HG03575 (cell line): ENCODE measurements around the gene ZMYND10.
A peak's percentile ranks its signal among the peaks of the same experiment; 100 is the strongest.

Experiments used
- ATAC-seq: cut with Tn5 transposase; IDR thresholded peaks from one replicate; pipeline ENCODE4 v1.9.1; 2021; ENCODE audit not compliant: unreplicated experiment, insufficient number of reproducible peaks, low FRiP score; ENCODE audit errors: extremely low read depth

ZMYND10 gene

DNA sequence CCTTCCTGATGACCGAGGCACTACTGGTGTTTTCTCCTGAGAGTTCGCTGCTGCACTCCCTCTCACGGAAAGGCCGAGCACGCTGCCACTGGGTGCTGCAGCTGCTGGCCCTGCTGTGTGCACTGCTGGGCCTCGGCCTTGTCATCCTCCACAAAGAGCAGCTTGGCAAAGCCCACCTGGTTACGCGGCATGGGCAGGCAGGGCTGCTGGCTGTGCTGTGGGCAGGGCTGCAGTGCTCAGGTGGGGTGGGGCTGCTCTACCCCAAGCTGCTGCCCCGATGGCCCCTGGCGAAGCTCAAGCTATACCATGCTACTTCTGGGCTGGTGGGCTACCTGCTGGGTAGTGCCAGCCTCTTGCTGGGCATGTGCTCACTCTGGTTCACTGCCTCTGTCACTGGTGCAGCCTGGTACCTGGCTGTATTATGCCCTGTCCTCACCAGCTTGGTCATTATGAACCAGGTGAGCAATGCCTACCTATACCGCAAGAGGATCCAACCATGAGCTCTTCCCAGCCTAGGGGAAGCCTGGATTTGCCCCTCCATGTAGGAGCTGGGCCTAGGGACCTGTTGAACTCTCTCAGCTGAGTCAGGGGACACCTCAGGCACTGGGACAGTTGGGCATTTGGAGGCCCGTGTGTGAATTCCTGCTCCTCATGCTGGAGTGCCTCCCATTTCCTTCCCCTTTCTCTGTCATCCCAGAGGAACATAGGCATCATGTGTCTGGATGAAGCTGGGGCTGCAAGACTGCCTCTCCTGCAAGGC, 7.9 kb upstream of the ZMYND10 start:
- ATAC-seq, result no peak

DNA sequence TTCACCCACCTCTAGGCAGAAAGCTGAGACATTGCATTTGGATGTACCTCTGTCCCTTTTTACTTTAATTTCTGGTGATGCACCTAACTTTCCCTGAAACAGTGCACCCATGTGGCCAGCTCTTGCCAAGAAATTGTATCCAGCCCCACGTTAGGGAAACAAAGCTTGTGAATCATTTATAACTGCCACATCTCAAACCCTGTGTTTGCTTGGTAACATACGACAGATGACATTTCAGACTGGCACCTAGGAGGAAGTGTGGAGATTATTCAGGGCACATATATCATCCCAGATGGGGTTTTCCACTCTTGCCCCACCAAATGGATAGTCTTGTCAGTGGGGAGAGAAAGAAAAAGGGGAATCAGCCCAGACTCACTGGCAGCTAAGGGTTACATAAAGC, 7.2 kb upstream of the ZMYND10 start:
- no peak for ATAC-seq

DNA sequence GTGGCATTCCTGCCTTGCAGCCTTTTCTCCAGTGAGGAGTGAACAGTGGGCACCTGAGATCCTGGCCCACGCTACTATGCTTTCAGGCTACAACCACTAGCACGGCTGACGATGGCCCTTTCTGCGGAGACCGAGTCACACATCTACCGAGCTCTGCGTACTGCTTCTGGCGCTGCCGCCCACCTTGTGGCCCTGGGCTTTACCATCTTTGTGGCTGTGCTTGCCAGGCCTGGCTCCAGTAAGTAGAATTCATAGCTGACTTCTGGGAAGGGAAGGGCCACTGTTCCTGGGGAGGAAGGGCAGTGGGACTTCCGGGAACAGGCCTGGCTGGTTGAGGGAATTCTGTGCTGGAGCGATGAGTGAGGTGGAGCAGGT, 5.8 kb upstream of the ZMYND10 start:
- no peak for ATAC-seq

DNA sequence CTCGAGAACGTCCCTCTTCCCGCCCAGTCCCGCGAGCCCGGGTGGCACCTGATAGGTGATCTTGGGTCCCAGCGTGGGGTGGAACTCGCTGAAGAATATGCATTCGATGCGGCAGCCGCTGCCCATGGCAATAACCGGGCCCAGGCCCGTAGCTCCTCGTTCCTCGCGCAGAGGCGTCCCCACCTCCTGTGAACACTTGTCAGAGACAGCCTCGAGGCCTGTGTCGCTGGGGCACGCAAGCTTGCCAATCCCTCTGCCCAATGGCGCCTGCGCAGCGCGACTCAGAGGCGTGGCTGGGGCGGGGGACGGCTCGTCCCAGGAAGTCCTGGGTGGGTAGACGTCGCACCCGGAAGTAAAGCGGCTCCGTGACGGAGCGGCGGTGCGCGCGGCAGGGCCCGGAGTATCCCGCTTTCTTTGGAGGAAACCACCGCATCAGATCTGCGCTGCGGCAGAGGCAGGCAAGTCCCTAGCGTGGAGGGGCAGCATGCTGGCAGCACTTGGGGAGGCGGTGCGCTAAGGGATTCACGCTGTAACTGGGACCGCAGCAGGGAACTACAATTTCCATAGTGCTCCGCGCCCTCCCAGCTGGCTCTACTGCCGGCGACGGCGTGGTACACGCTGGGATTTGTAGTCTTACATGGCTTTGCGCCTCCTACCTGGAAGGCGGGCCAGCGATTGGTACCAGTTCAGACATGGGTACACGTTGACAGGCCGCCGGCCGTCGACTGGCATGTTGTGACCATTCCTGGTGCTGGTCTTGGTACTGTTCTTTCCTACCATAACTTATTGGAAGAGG, 5.2 kb upstream of the ZMYND10 start, which contains the start of the genes CYB561D2 and NPRL2:
Gene CYB561D2, plus strand, starts transcription at position 336 of the 796 bp plus-strand sequence. CDS start 572 bp downstream, outside the sequence.
Gene NPRL2, minus strand, starts transcription at position 249 of the 796 bp plus-strand sequence. Its CDS starts 123 bp downstream, at position 126.
- no peak for ATAC-seq

DNA sequence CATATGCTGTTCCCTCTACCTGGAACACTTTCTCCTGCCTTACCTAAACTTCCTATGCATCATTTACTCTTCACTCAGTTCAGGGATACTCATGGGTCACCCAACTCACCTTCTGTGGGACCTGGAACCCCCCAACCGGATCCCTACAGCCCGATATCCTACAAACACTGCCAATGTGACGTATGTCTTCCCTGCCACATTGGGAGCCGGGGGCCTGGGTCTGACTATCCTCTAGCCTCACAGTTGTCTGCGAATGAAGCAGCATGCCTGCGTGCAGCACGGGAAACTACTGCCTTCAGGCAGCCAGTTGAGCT, 4.6 kb upstream of the ZMYND10 start:
- ATAC-seq, result no peak

DNA sequence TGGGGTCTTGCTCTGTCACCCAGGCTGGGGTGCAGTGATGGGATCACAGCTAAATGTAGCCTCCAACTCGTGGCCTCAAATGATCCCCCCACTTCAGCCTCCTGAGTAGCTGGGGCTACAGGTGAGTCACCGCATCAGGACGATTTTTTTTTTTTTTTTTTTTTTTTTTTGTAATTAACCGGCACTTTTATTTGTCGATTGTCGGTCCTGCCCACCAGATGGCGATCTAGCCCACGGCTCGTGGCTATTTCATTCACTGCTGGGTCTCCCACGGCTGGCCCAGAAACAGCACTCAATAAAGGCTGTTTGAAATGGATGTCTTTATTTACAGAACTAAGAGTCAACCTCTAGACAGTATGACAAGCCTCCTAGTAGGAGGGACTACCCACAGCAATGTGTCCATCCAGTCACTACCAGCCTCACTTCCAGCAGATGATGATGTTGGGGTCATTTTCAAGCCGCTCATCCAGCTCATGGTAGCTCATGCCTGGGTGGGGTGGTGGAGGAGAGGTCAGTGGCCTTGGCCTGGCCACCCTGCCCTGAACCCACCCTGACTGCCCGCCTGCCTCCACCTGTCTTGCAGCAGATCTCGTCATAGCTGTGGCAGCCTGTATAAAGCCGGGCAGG, 1.8 kb upstream of the ZMYND10 start:
- ATAC-seq, result no peak

DNA sequence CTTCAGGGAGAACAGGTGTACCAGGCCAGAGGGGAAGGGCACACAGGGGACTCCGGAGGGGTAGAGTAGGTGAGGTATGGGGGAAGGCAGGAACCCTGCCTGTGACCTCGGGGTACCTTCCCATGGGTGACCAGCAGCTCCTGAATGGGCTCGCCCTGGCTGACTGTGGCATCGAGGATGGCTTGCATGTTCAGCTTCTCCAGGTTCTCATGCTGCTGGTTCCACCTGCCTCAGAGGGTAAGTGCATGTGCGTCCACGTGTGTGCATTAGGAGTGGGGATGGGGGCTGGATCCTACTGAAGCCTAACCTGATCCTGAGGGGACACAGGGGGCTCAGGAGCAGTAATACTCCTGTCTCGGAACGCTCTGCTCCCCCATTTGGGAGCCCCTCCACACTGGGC, 524 bp downstream of the ZMYND10 start:
- no peak for ATAC-seq

DNA sequence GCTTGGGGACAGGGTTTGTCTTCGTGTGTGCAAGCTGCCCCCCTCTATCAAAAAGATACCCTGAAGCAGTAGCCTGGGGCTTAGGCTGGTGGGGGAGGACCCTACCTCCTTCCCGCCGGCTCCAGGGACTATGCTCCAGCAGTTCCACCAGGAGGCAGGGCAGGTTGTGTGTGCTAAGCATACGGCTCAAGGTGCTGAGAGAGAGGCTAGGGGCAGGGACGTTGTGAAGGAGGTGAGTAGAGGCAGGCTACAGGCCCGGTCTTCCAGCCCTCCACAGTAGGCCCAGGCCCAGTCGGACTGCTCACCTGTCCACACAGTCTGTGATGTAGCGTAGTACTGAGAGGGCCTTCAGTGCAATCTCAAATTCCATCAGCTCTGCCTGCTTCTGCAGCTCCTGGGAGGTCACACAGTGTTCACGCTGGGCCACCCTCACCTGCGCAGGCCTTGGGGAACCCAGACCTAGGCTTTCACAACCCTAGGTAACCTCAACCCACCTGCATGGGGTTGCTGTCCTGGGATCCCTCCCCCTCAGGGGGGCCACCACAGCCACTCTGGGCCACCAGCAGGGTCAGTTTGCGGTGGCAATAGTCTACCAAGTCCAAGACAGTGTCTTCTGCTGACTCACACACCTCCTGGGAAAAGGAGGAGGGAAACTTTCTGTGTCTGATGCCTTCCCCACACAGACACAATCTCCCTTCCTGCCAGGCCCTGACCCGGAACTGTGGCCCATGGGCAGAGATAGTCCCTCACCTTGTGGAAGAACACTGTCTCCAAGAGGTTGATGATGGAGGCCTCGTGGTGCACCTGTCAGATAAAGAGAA, 2.5 kb downstream of the ZMYND10 start:
- ATAC-seq, result no peak

DNA sequence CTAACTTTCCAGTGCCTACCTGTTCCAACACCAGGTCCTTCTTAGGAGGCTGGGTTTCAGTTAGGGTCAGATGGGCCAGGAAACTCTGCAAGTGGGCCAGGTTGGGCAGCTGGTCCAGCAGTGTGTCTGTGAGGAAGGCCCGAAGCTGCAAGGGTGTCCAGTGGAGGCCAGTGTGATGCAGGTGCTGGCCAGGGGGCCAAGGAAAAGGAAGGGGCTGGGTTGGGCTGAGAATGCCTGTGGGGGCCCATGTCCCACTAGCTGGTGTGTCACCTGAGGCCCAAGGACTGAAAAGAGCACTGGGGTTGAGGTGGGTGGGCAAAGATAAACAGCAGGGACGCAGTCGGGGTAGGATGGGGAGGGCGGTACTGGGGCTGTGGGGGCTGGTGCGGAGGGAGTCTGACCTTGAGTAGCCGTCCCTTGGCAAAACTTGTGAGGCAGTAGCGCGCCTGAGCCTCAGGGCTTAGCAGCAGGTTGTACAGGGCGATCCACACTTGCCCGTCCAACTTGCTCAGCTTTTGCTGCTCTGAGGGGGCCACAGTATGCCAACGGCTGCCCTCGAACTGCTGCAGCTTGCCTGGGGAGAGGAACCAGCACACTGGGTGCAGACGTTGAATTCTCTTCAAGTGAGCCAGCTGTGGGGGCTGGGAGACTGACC, 3.4 kb downstream of the ZMYND10 start:
- no peak for ATAC-seq

DNA sequence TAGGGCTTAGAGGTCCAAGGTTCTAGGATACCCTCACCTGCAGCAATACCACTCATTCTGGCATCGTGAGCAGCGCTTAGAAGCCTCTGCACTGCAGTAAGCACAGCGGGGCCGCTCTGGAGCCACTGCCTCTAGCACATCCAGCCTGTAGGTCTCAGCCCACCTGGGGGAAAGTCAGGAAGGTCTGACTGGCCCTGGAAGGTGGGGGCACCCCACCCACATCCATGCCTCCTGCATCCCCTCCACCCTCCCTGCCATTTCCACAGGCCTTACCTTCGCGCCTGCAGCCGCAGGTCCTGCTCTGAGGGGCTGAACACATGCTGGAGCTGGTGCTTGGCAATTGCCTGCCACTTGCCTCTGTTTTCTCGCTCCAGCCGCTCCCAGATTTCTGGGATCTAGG, 4.0 kb downstream of the ZMYND10 start:
- ATAC-seq, result no peak

DNA sequence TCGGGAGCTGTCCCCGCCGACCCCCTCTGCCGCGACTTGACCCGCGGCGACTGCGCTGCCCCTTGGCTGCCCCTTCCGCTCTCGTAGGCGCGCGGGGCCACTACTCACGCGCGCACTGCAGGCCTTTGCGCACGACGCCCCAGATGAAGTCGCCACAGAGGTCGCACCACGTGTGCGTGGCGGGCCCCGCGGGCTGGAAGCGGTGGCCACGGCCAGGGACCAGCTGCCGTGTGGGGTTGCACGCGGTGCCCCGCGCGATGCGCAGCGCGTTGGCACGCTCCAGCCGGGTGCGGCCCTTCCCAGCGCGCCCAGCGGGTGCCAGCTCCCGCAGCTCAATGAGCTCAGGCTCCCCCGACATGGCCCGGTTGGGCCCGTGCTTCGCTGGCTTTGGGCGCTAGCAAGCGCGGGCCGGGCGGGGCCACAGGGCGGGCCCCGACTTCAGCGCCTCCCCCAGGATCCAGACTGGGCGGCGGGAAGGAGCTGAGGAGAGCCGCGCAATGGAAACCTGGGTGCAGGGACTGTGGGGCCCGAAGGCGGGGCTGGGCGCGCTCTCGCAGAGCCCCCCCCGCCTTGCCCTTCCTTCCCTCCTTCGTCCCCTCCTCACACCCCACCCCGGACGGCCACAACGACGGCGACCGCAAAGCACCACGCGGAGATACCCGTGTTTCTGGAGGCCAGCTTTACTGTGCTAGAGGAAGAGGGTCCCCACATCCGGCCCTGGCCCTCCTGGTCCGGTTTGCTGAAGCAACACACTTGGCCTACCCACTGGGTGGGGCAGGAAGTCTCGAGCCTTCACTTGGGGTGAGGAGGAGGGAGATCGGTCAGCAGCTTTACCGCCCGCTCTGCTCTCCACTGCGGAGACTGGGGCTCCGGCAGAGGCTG, 4.8 kb downstream of the ZMYND10 start, which contains the start of gene RASSF1:
Gene RASSF1, minus strand, starts transcription at position 389 of the 882 bp plus-strand sequence. Its CDS starts 31 bp downstream, at position 358.
- ATAC-seq, result no peak

DNA sequence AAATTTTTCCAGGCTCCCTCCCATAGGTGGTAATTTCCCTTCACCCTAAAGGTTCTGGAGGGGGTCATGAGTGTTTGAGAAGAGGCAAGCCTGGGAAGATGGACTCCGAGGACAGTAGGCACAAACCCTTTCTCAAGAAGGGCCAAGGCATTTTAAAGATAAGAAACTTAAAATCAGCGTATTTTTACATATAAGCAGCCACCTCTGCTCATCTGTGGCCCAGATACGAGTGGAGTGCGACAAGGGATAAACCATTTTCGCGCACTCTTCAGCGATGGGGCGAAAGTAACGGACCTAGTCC, 5.4 kb downstream of the ZMYND10 start:
- ATAC-seq, result no peak

DNA sequence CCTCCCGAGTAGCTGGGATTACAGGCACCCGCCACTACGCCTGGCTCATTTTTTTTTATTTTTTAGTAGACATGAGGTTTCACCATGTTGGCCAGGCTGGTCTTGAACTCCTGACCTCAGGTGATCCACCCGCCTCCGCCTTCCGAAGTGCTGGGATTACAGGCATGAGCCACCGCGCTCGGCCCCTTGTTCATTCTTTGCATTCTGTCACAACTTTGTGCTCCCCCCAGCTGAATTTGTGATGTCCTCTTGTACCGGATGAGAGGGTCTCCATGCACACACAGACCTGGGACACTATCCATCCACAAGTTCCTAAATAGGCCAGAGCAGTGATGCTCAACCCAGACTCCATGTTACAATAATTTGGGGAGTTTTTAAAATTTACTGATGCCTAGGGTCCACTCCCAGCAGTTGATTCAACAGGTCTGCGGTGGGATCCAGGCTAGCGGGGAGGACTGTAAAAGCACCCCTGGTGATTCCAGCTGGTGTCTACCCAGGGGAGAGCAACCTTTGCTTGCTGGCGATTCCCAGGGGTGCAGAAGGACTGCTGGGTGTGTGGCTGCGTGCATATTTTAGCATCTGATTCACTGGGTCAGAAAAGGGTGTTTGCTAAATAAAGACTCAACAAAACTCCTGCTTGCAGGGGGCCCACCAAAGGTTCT, 5.9 kb downstream of the ZMYND10 start:
- ATAC-seq, result no peak

DNA sequence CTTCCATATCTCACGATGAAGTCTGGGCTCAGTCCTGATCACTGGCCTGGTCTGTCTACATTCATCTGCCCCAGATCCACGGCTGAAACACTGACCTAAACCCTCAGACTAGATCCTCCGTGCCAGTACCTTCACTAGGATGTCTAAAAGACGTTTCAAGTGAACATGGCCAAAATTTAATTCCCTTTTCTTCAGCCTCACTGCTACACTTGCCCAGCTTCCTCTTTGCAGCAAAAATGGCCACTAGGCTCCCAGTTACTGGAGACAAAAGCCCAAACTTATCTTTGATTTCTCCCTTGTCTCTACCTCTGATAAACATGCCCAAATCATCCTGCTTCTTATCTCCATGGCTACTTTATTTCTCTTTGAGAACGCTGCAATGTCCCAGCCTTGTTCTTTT, 6.6 kb downstream of the ZMYND10 start:
- ATAC-seq, result no peak

DNA sequence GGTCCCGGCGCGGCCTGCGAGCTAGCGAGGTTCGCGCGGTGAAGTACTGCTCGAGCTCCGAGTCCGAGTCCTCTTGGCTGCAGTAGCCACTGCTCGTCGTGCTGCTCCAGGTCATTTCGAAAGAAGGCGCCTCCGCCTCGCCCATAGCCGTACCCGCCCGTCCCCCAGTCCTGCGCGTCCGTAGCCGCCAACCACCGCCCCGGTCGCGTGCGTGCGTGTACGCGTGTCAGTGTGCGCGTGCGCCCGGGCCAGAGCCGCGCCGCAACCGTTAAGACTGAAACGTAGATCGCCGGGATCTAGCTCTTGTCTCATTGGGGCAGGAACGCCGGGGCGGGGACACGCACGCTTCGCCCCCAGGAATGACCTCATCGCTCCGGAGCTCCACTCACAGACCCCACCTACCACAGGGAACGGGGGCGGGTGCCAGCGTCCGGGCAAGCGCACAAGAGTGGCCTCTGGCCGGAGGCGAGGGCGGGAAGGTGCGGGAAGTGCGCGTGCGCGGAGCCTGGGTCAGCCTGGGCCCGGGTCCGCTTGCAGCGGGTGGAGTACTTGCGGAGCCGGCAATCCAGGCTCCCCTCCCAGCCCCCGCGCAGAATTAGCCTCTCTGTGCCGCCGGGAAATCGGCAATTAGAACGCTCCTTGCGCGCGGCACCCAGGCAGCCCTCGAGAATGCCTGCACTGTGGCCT, 8.2 kb downstream of the ZMYND10 start:
- ATAC-seq, result peak; percentile 33

DNA sequence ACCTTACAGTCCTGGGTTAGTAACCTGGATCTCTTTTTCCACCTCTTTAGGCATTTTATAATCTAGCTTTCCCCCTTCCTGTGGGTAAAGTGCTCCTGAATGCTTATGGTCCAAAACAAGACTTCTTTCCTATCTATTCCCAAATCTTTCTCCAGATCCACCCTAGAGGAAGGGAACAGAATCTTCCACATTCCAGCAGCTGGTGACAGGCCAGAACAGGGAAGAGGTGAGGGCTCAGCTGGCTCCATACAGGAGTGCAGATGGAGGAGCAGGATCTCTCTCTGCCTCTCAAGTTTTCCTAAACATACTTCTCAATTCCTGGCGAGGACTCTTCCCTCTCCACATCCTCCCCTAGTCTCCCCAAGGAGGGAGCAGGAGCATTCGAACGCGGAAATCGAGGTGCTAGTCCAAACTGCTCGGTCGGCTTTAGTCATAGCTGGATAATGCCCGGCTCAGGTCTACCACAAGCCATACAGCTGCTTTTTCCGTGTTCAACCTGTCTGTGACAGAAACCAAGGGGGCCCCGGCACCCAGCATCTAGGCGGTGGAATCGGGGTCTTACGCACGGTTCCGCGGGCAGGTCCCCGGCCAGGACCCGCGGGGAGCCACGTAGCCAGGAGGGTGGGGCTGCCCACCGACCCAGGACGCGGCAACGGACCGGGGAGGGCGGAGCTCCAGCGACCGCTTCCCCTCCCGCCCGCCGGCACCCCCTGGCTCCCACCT, 8.9 kb downstream of the ZMYND10 start:
- ATAC-seq, result peak; percentile 13
